ENCODE measurements around the gene CACNG3.

The CACNG3 gene

GRCh38 chr16:24255456-24256371, at the start of gene CACNG3:
Gene CACNG3, plus strand, starts transcription at chr16:24256335. Its CDS starts 420 bp downstream, at chr16:24256755.
- Histone ChIP-seq H3K36me3 (ENCODE audit: control insufficient read depth in 2 of 2, insufficient read depth in 2 of 2, low read length in 2 of 2) (no peaks in the 10 kb centered on the region), H3K27me3 (ENCODE audit: control insufficient read depth in 1 of 2, insufficient read depth in 2 of 2, low read length in 2 of 2) (peaks cover 35 to 46% of the 10 kb centered on the region in 2 donors), H3K9ac (ENCODE audit: low read length in 2 of 2) (no peak within 1 kb of the TSS), H3K9me3 (ENCODE audit: control insufficient read depth in 2 of 2, low read length in 2 of 2) (peaks cover 0 to 3% of the 10 kb centered on the region in 2 donors), H3K27ac (ENCODE audit: low read length) (no peak within 1 kb of the TSS), H3K4me3 (ENCODE audit: low read length in 2 of 2) (no peak within 1 kb of the TSS), H3K4me1 (ENCODE audit: control insufficient read depth, insufficient read depth, low read length) (no peaks in the 10 kb centered on the region)

- no peak overlapping the region for H3K4me3 ChIP-seq (ENCODE audit: low read length in 2 of 2)
- H3K27me3 ChIP-seq (ENCODE audit: control insufficient read depth in 1 of 2, insufficient read depth in 2 of 2, low read length in 2 of 2), result no peaks in the 10 kb centered on the region
- no peak overlapping the region for H3K27ac ChIP-seq (ENCODE audit: low read length)
- peaks cover 8% of the 10 kb centered on the region for H3K4me1 ChIP-seq (ENCODE audit: control insufficient read depth, insufficient read depth, low read length)
- no peaks in the 10 kb centered on the region for H3K9me3 ChIP-seq (ENCODE audit: control insufficient read depth in 2 of 2, low read length in 2 of 2)
- peaks cover 0 to 3% of the 10 kb centered on the region in 2 donors for H3K36me3 ChIP-seq (ENCODE audit: control insufficient read depth in 2 of 2, insufficient read depth in 2 of 2, low read length in 2 of 2)
- H3K9ac ChIP-seq (ENCODE audit: low read length in 2 of 2), result no peak overlapping the region
Observed at GRCh38 chr16:24206926-24207325, 49.2 kb upstream of the CACNG3 start.

DNA sequence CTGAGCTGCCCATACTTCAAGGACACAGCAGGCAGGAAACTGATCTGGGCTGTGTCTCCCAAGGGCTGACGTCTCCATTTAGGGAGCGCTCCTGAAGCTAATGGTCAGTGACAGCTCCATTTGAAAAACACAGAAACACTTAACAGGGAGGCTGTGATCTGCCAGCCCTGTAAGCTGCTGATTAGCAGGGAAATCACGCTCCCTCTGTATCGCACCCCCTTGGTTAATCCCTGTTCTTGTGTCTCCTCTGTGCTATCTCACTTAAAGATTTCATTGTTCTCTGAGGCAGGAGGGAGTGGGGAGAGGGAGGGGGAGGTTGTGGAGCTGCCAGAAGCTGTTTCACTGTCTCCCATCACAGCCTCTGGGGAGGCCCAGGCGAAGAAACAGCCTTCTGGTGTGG, 47.4 kb upstream of the CACNG3 start:
- H3K9ac ChIP-seq (ENCODE audit: low read length in 2 of 2), result peak overlapping the region in 1 of 2 donors; percentile 29
- H3K4me3 ChIP-seq (ENCODE audit: low read length in 2 of 2), result peak overlapping the region in 1 of 2 donors; percentile 22
- peaks cover 8% of the 10 kb centered on the region for H3K4me1 ChIP-seq (ENCODE audit: control insufficient read depth, insufficient read depth, low read length)
- H3K27me3 ChIP-seq (ENCODE audit: control insufficient read depth in 1 of 2, insufficient read depth in 2 of 2, low read length in 2 of 2), result no peaks in the 10 kb centered on the region
- H3K27ac ChIP-seq (ENCODE audit: low read length), result peak overlapping the region; percentile 41
- no peaks in the 10 kb centered on the region for H3K9me3 ChIP-seq (ENCODE audit: control insufficient read depth in 2 of 2, low read length in 2 of 2)
- peaks cover 0 to 3% of the 10 kb centered on the region in 2 donors for H3K36me3 ChIP-seq (ENCODE audit: control insufficient read depth in 2 of 2, insufficient read depth in 2 of 2, low read length in 2 of 2)

DNA sequence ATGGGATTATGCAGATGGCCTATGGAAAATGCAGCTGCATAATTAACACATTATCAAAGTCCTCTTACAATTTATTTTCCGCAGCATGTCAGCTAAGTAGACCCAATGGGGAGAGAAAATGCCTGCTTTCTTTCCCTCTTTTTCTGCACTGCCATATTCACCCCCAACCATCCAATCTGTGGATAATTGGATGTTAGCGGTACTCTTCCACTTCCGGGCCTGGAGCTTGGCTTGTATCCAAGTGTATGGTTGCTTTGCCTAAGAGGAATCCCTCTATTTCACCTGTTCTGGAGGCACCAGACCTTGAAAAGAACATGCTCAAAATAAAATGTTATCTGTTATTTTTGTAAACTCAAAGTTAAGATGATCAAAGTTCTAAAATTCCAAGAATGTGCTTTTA, 41.1 kb upstream of the CACNG3 start:
- Histone ChIP-seq H3K36me3 (ENCODE audit: control insufficient read depth in 2 of 2, insufficient read depth in 2 of 2, low read length in 2 of 2) (no peaks in the 10 kb centered on the region), H3K4me3 (ENCODE audit: low read length in 2 of 2) (no peak overlapping the region), H3K4me1 (ENCODE audit: control insufficient read depth, insufficient read depth, low read length) (no peaks in the 10 kb centered on the region), H3K9me3 (ENCODE audit: control insufficient read depth in 2 of 2, low read length in 2 of 2) (no peaks in the 10 kb centered on the region), H3K9ac (ENCODE audit: low read length in 2 of 2) (no peak overlapping the region), H3K27ac (ENCODE audit: low read length) (no peak overlapping the region), H3K27me3 (ENCODE audit: control insufficient read depth in 1 of 2, insufficient read depth in 2 of 2, low read length in 2 of 2) (no peaks in the 10 kb centered on the region)

DNA sequence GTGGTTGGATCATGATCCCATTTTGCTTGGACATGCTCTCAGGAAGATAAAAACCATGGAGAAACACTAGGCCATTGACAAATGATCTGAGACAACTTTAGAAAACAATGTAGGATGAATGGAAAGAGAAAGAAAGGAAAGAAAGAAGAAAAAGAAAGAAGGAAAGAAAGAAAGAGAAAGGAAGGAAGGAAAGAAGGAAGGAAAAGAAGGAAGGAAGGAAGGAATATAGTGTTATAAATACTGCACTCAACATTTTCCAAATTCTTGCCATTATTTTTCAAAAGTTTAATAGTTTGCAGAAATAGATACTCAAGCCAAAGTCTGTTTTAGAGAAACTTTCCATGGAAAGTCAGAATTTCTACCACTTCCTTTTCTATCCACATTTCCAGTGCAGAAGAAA, 39.2 kb upstream of the CACNG3 start:
- no peak overlapping the region for H3K4me3 ChIP-seq (ENCODE audit: low read length in 2 of 2)
- peaks cover 0 to 1% of the 10 kb centered on the region in 2 donors for H3K9me3 ChIP-seq (ENCODE audit: control insufficient read depth in 2 of 2, low read length in 2 of 2)
- H3K9ac ChIP-seq (ENCODE audit: low read length in 2 of 2), result no peak overlapping the region
- H3K36me3 ChIP-seq (ENCODE audit: control insufficient read depth in 2 of 2, insufficient read depth in 2 of 2, low read length in 2 of 2), result no peaks in the 10 kb centered on the region
- H3K4me1 ChIP-seq (ENCODE audit: control insufficient read depth, insufficient read depth, low read length), result no peaks in the 10 kb centered on the region
- no peak overlapping the region for H3K27ac ChIP-seq (ENCODE audit: low read length)
- H3K27me3 ChIP-seq (ENCODE audit: control insufficient read depth in 1 of 2, insufficient read depth in 2 of 2, low read length in 2 of 2), result no peaks in the 10 kb centered on the region

DNA sequence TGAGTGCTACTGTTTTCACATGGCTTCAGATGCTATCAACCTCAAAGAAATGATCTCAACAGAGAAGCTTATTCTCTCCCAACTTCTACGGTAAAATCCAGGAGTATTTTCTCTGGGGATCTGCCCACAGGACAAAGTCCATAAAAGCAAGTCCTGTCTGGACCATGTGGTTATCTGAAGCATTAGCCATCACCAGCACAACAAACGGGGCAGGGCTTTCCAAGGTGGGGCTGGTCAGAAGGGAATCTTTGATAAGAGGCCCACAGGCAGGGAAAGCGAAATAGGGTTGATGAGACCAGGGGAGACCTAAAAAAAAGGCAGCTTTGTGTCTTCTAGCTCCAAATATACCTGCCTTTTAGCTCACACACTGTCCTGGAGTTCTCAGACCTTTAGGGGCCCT, 38.7 kb upstream of the CACNG3 start:
- Histone ChIP-seq H3K27me3 (ENCODE audit: control insufficient read depth in 1 of 2, insufficient read depth in 2 of 2, low read length in 2 of 2) (no peaks in the 10 kb centered on the region), H3K9me3 (ENCODE audit: control insufficient read depth in 2 of 2, low read length in 2 of 2) (peaks cover 0 to 5% of the 10 kb centered on the region in 2 donors)

GRCh38 chr16:24218299-24218698, 37.8 kb upstream of the CACNG3 start:
- Histone ChIP-seq H3K27ac (ENCODE audit: low read length) (no peak overlapping the region), H3K4me3 (ENCODE audit: low read length in 2 of 2) (no peak overlapping the region), H3K27me3 (ENCODE audit: control insufficient read depth in 1 of 2, insufficient read depth in 2 of 2, low read length in 2 of 2) (no peaks in the 10 kb centered on the region), H3K4me1 (ENCODE audit: control insufficient read depth, insufficient read depth, low read length) (no peaks in the 10 kb centered on the region), H3K9me3 (ENCODE audit: control insufficient read depth in 2 of 2, low read length in 2 of 2) (peaks cover 0 to 5% of the 10 kb centered on the region in 2 donors), H3K9ac (ENCODE audit: low read length in 2 of 2) (no peak overlapping the region), H3K36me3 (ENCODE audit: control insufficient read depth in 2 of 2, insufficient read depth in 2 of 2, low read length in 2 of 2) (no peaks in the 10 kb centered on the region)

More for the DNA sequence above, 38.7 kb upstream of the CACNG3 start:
- no peaks in the 10 kb centered on the region for H3K4me1 ChIP-seq (ENCODE audit: control insufficient read depth, insufficient read depth, low read length)
- no peaks in the 10 kb centered on the region for H3K36me3 ChIP-seq (ENCODE audit: control insufficient read depth in 2 of 2, insufficient read depth in 2 of 2, low read length in 2 of 2)
- H3K4me3 ChIP-seq (ENCODE audit: low read length in 2 of 2), result no peak overlapping the region
- no peak overlapping the region for H3K9ac ChIP-seq (ENCODE audit: low read length in 2 of 2)
- H3K27ac ChIP-seq (ENCODE audit: low read length), result no peak overlapping the region

DNA sequence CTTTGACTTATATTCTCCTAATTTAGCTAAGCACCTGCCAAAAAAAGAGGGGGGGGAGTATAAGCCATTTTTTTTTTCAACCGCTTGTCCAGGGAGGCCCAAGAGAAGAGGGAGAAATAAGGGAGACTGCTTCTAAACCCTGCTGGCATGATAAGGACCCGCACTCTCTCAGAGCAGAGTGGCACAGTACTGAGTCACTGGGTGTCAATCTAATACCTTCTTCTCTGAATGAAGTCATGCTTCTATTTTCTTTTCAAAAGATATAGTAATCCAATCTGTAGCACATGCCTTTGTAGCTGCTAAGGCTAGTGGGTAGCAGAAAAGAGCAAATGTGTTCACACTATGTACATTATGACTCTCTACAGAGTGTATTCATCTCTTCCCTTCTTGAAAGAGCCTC, 34.9 kb upstream of the CACNG3 start:
- H3K4me1 ChIP-seq (ENCODE audit: control insufficient read depth, insufficient read depth, low read length), result no peaks in the 10 kb centered on the region
- no peaks in the 10 kb centered on the region for H3K36me3 ChIP-seq (ENCODE audit: control insufficient read depth in 2 of 2, insufficient read depth in 2 of 2, low read length in 2 of 2)
- H3K27ac ChIP-seq (ENCODE audit: low read length), result no peak overlapping the region
- H3K4me3 ChIP-seq (ENCODE audit: low read length in 2 of 2), result no peak overlapping the region
- H3K9me3 ChIP-seq (ENCODE audit: control insufficient read depth in 2 of 2, low read length in 2 of 2), result peaks cover 0 to 8% of the 10 kb centered on the region in 2 donors
- H3K27me3 ChIP-seq (ENCODE audit: control insufficient read depth in 1 of 2, insufficient read depth in 2 of 2, low read length in 2 of 2), result no peaks in the 10 kb centered on the region
- no peak overlapping the region for H3K9ac ChIP-seq (ENCODE audit: low read length in 2 of 2)

DNA sequence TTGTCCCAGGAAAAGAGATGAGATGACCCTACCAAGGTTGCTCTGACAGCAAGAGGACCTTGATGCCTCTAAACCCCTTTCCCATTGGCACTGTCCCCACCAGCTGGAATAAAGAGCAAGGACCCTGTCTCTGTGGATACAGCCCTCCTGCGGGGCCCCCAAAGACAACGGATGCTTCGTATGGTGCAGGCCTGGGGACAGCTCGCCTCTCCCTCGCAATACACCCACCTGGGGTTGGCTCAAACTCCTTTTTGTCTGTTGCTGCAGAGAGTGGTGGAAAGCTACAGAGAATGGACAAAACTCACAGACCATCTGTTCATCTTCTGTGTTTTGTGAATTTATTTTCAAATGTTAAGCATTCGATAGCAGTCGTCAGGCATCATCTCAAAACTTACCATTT, 27.6 kb upstream of the CACNG3 start:
- Histone ChIP-seq H3K9me3 (ENCODE audit: control insufficient read depth in 2 of 2, low read length in 2 of 2) (peaks cover 0 to 6% of the 10 kb centered on the region in 2 donors), H3K9ac (ENCODE audit: low read length in 2 of 2) (no peak overlapping the region), H3K27me3 (ENCODE audit: control insufficient read depth in 1 of 2, insufficient read depth in 2 of 2, low read length in 2 of 2) (no peaks in the 10 kb centered on the region), H3K36me3 (ENCODE audit: control insufficient read depth in 2 of 2, insufficient read depth in 2 of 2, low read length in 2 of 2) (no peaks in the 10 kb centered on the region), H3K4me1 (ENCODE audit: control insufficient read depth, insufficient read depth, low read length) (no peaks in the 10 kb centered on the region), H3K4me3 (ENCODE audit: low read length in 2 of 2) (no peak overlapping the region), H3K27ac (ENCODE audit: low read length) (no peak overlapping the region)

- Histone ChIP-seq H3K27ac (ENCODE audit: low read length) (no peak overlapping the region), H3K9me3 (ENCODE audit: control insufficient read depth in 2 of 2, low read length in 2 of 2) (peaks cover 3 to 5% of the 10 kb centered on the region in 2 donors), H3K27me3 (ENCODE audit: control insufficient read depth in 1 of 2, insufficient read depth in 2 of 2, low read length in 2 of 2) (no peaks in the 10 kb centered on the region), H3K9ac (ENCODE audit: low read length in 2 of 2) (no peak overlapping the region), H3K4me3 (ENCODE audit: low read length in 2 of 2) (no peak overlapping the region), H3K36me3 (ENCODE audit: control insufficient read depth in 2 of 2, insufficient read depth in 2 of 2, low read length in 2 of 2) (no peaks in the 10 kb centered on the region), H3K4me1 (ENCODE audit: control insufficient read depth, insufficient read depth, low read length) (no peaks in the 10 kb centered on the region)
Observed at GRCh38 chr16:24232936-24233335, 23.2 kb upstream of the CACNG3 start.

- H3K9ac ChIP-seq (ENCODE audit: low read length in 2 of 2), result no peak overlapping the region
- H3K9me3 ChIP-seq (ENCODE audit: control insufficient read depth in 2 of 2, low read length in 2 of 2), result peaks cover 7 to 8% of the 10 kb centered on the region in 2 donors
Observed at GRCh38 chr16:24234737-24235136, 21.4 kb upstream of the CACNG3 start.

More at GRCh38 chr16:24234737-24235136, 21.4 kb upstream of the CACNG3 start:
- Histone ChIP-seq H3K4me1 (ENCODE audit: control insufficient read depth, insufficient read depth, low read length) (no peaks in the 10 kb centered on the region), H3K36me3 (ENCODE audit: control insufficient read depth in 2 of 2, insufficient read depth in 2 of 2, low read length in 2 of 2) (no peaks in the 10 kb centered on the region), H3K27ac (ENCODE audit: low read length) (no peak overlapping the region), H3K27me3 (ENCODE audit: control insufficient read depth in 1 of 2, insufficient read depth in 2 of 2, low read length in 2 of 2) (no peaks in the 10 kb centered on the region), H3K4me3 (ENCODE audit: low read length in 2 of 2) (no peak overlapping the region)
